H1 (cell line): ENCODE data around the gene BTBD16. TPM values are rescaled to one million over a fixed set of nuclear protein-coding genes. Genes with fewer than 3 reads are reported as not detected.

Experiments
- CTCF ChIA-PET: fragments of 300-600 bp; sonication (Branson Sonifier 250); formaldehyde crosslinking; loops from one replicate; lab custom pipeline; 2021; ENCODE audit not compliant: partially characterized antibody; lab: Charles Lee
- POLR2A ChIA-PET: fragments of 300-600 bp; sonication (Branson Sonifier 250); formaldehyde crosslinking; loops from one replicate; lab custom pipeline; 2021; ENCODE audit warnings: inconsistent platforms; ENCODE audit not compliant: partially characterized antibody; lab: Charles Lee
- DNase-seq, 2 experiments: peaks; one replicate each; pipeline versions ENCODE4 v3.0.0 to v3.0.0-alpha.2; 2010 to 2022; ENCODE audit warnings: low spot score in 2 of 2, low read depth in 1 of 2, mixed read lengths in 1 of 2
- FAIRE-seq: peaks from 2 replicates; lab custom pipeline; 2011; peaks lifted over from hg19 to GRCh38; lab: Jason Lieb, UNC
- H2AFZ ChIP-seq: 2 replicates; pipeline ENCODE4 v1.8.1; 2012; ENCODE audit warnings: low read length, inconsistent platforms
- H2AK5ac ChIP-seq: 2 replicates; pipeline ENCODE4 v1.6.1; 2013; ENCODE audit warnings: low read depth, low read length
- H2BK120ac ChIP-seq: replicated peaks from 2 replicates; pipeline ENCODE3; 2013; ENCODE audit warnings: low read depth, low read length, inconsistent platforms
- H2BK12ac ChIP-seq: 2 replicates; pipeline ENCODE4 v1.6.1; 2013; ENCODE audit warnings: low read depth, low read length
- H2BK15ac ChIP-seq: 2 replicates; pipeline ENCODE4 v1.6.1; 2013; ENCODE audit warnings: low read length
- H2BK20ac ChIP-seq: 2 replicates; pipeline ENCODE4 v1.6.1; 2013; ENCODE audit warnings: low read length
- H2BK5ac ChIP-seq: 2 replicates; pipeline ENCODE4 v1.6.1; 2013; ENCODE audit warnings: low read depth, low read length
- H3K14ac ChIP-seq: 2 replicates; pipeline ENCODE4 v1.6.1; 2013; ENCODE audit warnings: inconsistent platforms; ENCODE audit not compliant: insufficient read length
- H3K18ac ChIP-seq: 2 replicates; pipeline ENCODE4 v1.6.1; 2013; ENCODE audit warnings: low read length; ENCODE audit errors: extremely low read depth
- H3K23ac ChIP-seq: 2 replicates; pipeline ENCODE4 v1.6.1; 2013; ENCODE audit warnings: inconsistent platforms; ENCODE audit not compliant: insufficient read length
- H3K23me2 ChIP-seq: 2 replicates; pipeline ENCODE4 v1.6.1; 2013; ENCODE audit warnings: low read depth, low read length
- H3K27ac ChIP-seq: 2 replicates; pipeline ENCODE4 v1.6.1; 2011; ENCODE audit warnings: low read depth, low read length, inconsistent platforms
- H3K27me3 ChIP-seq, 4 experiments: replicated peaks in 1 of 4; 1 replicate in 1 of 4; 2 replicates in 3 of 4; pipeline versions ENCODE4 v1.6.1 to v1.8.1; 2011 to 2013; ENCODE audit warnings: low read length in 3 of 4, mild to moderate bottlenecking in 3 of 4, inconsistent platforms in 2 of 4, mixed read lengths in 2 of 4, moderate library complexity in 1 of 4; ENCODE audit not compliant: control insufficient read depth in 3 of 4, insufficient read depth in 3 of 4; ENCODE audit errors: extremely low read depth in 1 of 4
- H3K36me3 ChIP-seq, 4 experiments: 2 replicates each; pipeline versions ENCODE4 v1.6.1 to v1.8.1; 2011 to 2013; ENCODE audit warnings: mild to moderate bottlenecking in 4 of 4, low read length in 3 of 4, moderate library complexity in 2 of 4, control low read depth in 1 of 4, inconsistent platforms in 1 of 4; ENCODE audit not compliant: insufficient read depth in 4 of 4, control insufficient read depth in 2 of 4
- H3K4ac ChIP-seq: replicated peaks from 2 replicates; pipeline ENCODE3; 2013; ENCODE audit warnings: low read length, low read depth, mixed read lengths, inconsistent platforms; ENCODE audit not compliant: insufficient read length
- H3K4me1 ChIP-seq, 4 experiments: replicated peaks in 1 of 4; 1 replicate in 1 of 4; 2 replicates in 3 of 4; pipeline versions ENCODE4 v1.6.1 to v1.8.1; 2011 to 2013; ENCODE audit warnings: low read length in 3 of 4, inconsistent platforms in 2 of 4, mixed read lengths in 1 of 4; ENCODE audit not compliant: insufficient read depth in 4 of 4, control insufficient read depth in 3 of 4
- H3K4me2 ChIP-seq, 2 experiments: 2 replicates each; pipeline versions ENCODE4 v1.6.1 to v1.8.1; 2011 to 2013; ENCODE audit warnings: low read depth in 2 of 2, low read length in 2 of 2, control low read depth in 1 of 2, inconsistent platforms in 1 of 2, mild to moderate bottlenecking in 1 of 2; ENCODE audit not compliant: insufficient read depth in 1 of 2
- H3K4me3 ChIP-seq, 4 experiments: fragments of 200-600, 300-600 bp in 1 of 4; sonication (generic), shearing (Covaris generic), sonication (Bioruptor Twin) in 1 of 4; 2 replicates each; pipeline versions ENCODE4 v1.5.1 to v1.8.1; 2011 to 2016; ENCODE audit warnings: low read length in 4 of 4, low read depth in 3 of 4, control low read depth in 2 of 4, inconsistent platforms in 2 of 4, mild to moderate bottlenecking in 2 of 4, mixed read lengths in 1 of 4, moderate library complexity in 1 of 4; ENCODE audit not compliant: insufficient read depth in 2 of 4; ENCODE audit errors: extremely low read depth in 1 of 4
- H3K56ac ChIP-seq: replicated peaks from 2 replicates; pipeline ENCODE3; 2013; ENCODE audit warnings: low read depth, mild to moderate bottlenecking, mixed read lengths, low read length, inconsistent platforms; ENCODE audit not compliant: insufficient read length
- H3K79me1 ChIP-seq: 2 replicates; pipeline ENCODE4 v1.6.1; 2013; ENCODE audit warnings: low read depth, low read length, control low read depth
- H3K79me2 ChIP-seq, 2 experiments: 2 replicates each; pipeline versions ENCODE4 v1.6.1 to v1.8.1; 2012 to 2013; ENCODE audit warnings: low read length in 2 of 2, mild to moderate bottlenecking in 2 of 2, inconsistent platforms in 1 of 2; ENCODE audit not compliant: insufficient read depth in 2 of 2, control insufficient read depth in 1 of 2
- H3K9ac ChIP-seq, 4 experiments: replicated peaks in 1 of 4; 1 replicate in 1 of 4; 2 replicates in 3 of 4; pipeline versions ENCODE4 v1.6.1 to v1.8.1; 2011 to 2013; ENCODE audit warnings: low read depth in 3 of 4, low read length in 3 of 4, control low read depth in 2 of 4, mild to moderate bottlenecking in 2 of 4, moderate library complexity in 2 of 4, inconsistent platforms in 1 of 4; ENCODE audit errors: extremely low read depth in 1 of 4
- H3K9me3 ChIP-seq, 2 experiments: 2 replicates each; pipeline versions ENCODE4 v1.6.1 to v1.8.1; 2012 to 2013; ENCODE audit warnings: mild to moderate bottlenecking in 2 of 2, moderate library complexity in 2 of 2, control low read depth in 1 of 2, inconsistent platforms in 1 of 2, low read depth in 1 of 2, low read length in 1 of 2, mixed read lengths in 1 of 2; ENCODE audit not compliant: insufficient read depth in 2 of 2
- H4K20me1 ChIP-seq, 2 experiments: replicated peaks in 1 of 2; 2 replicates each; pipeline versions ENCODE3 to v1.8.1; 2011 to 2013; ENCODE audit warnings: inconsistent platforms in 2 of 2, low read length in 2 of 2, mild to moderate bottlenecking in 1 of 2; ENCODE audit not compliant: insufficient read depth in 2 of 2, control insufficient read depth in 1 of 2
- H4K5ac ChIP-seq: 2 replicates; pipeline ENCODE4 v1.6.1; 2013; ENCODE audit warnings: low read length, low read depth, mixed read lengths, inconsistent platforms; ENCODE audit not compliant: insufficient read length
- H4K8ac ChIP-seq: 2 replicates; pipeline ENCODE4 v1.8.0; 2013; ENCODE audit warnings: mild to moderate bottlenecking, moderate library complexity, low read length, inconsistent platforms; ENCODE audit not compliant: insufficient read depth; ENCODE audit errors: extremely low read depth
- H4K91ac ChIP-seq: replicated peaks from 2 replicates; pipeline ENCODE3; 2013; ENCODE audit warnings: low read length, mixed read lengths, inconsistent platforms; ENCODE audit not compliant: insufficient read length
- BACH1 ChIP-seq: IDR thresholded peaks from 2 replicates; pipeline ENCODE4 v1.6.1; 2012; ENCODE audit warnings: low read length, improper control_type of control experiment
- BCL11A ChIP-seq, 2 experiments: IDR thresholded peaks; one replicate each; pipeline ENCODE4 v1.6.1; 2011; ENCODE audit warnings: low read depth in 2 of 2, low read length in 2 of 2, mild to moderate bottlenecking in 2 of 2
- CHD2 ChIP-seq: IDR thresholded peaks from 2 replicates; pipeline ENCODE4 v1.6.1; 2012; ENCODE audit warnings: low read length, improper control_type of control experiment
- GABPA ChIP-seq: IDR thresholded peaks from 2 replicates; pipeline ENCODE4 v1.6.1; 2011; ENCODE audit warnings: mild to moderate bottlenecking, low read length, moderate library complexity, borderline replicate concordance; ENCODE audit not compliant: insufficient read depth
- JUN ChIP-seq: IDR thresholded peaks from 2 replicates; pipeline ENCODE4 v1.6.1; 2011; ENCODE audit warnings: low read depth, mild to moderate bottlenecking, improper control_type of control experiment, low read length
- NRF1 ChIP-seq: IDR thresholded peaks from 2 replicates; pipeline ENCODE4 v1.6.1; 2011; ENCODE audit warnings: mild to moderate bottlenecking, low read depth, low read length, improper control_type of control experiment
- RBBP5 ChIP-seq: IDR thresholded peaks from 2 replicates; pipeline ENCODE4 v1.7.1; 2012; ENCODE audit warnings: low read depth, mild to moderate bottlenecking, inconsistent platforms, low read length, moderate library complexity, borderline replicate concordance
- TAF7 ChIP-seq: optimal IDR thresholded peaks from 2 replicates; pipeline ENCODE3; 2011; ENCODE audit warnings: low read depth, mild to moderate bottlenecking, inconsistent platforms, low read length, moderate library complexity, borderline replicate concordance
- TEAD4 ChIP-seq: IDR thresholded peaks from 2 replicates; pipeline ENCODE4 v1.6.1; 2012; ENCODE audit warnings: low read depth, low read length, inconsistent platforms, mixed read lengths
- ZNF274 ChIP-seq: IDR thresholded peaks from 2 replicates; pipeline ENCODE4 v1.7.0; 2012; ENCODE audit warnings: low read length, borderline replicate concordance; ENCODE audit errors: extremely low read depth
- WGBS, 2 experiments: shearing (Covaris generic) in 1 of 2; methylation state at CpG; one replicate each; pipeline versions ENCODE4 v1.1.6 to v1.1.7; 2013 to 2015; ENCODE audit warnings: low lambda C conversion rate in 2 of 2, mixed read lengths in 2 of 2, inconsistent platforms in 1 of 2, low coverage in 1 of 2, missing lambda C conversion rate in 1 of 2; ENCODE audit not compliant: insufficient replicate concordance in 2 of 2, insufficient coverage in 1 of 2, insufficient read length in 1 of 2; ENCODE audit errors: extremely low coverage in 1 of 2, missing lambda C conversion rate in 1 of 2; 5-methylcytosine and 5-hydroxymethylcytosine counted together
- polyA plus RNA-seq, 7 experiments: library from polyadenylated mRNA; depleted of rRNA in 3 of 7; stranded (reverse) in 5 of 7; unstranded in 2 of 7; fragments of >200 nt in 5 of 7; fragments of 200-250 nt in 2 of 7; gene quantifications; 1 replicate in 5 of 7; 2 replicates in 1 of 7; 4 replicates in 1 of 7; pipeline versions ENCODE4 v1.2.1 to v1.2.3, GENCODE V29; 2011 to 2013; ENCODE audit warnings: missing spikeins in 2 of 7, mixed read lengths in 2 of 7
- total RNA-seq: library from RNA; stranded (reverse); fragmentation: NEBNext Ultra II Directional; extraction: Animal tissue kit (Norgen Biotek cat#: 25700); gene quantifications from 2 replicates; pipeline ENCODE4 v1.2.1, GENCODE V29; 2021

Gene BTBD16
- total and polyA plus RNA-seq, 2 of the 8 experiments (the other 6 are each of a cell fraction or from before 2014, with no cell fraction given), result 0.05 TPM; not detected in 1

DNA sequence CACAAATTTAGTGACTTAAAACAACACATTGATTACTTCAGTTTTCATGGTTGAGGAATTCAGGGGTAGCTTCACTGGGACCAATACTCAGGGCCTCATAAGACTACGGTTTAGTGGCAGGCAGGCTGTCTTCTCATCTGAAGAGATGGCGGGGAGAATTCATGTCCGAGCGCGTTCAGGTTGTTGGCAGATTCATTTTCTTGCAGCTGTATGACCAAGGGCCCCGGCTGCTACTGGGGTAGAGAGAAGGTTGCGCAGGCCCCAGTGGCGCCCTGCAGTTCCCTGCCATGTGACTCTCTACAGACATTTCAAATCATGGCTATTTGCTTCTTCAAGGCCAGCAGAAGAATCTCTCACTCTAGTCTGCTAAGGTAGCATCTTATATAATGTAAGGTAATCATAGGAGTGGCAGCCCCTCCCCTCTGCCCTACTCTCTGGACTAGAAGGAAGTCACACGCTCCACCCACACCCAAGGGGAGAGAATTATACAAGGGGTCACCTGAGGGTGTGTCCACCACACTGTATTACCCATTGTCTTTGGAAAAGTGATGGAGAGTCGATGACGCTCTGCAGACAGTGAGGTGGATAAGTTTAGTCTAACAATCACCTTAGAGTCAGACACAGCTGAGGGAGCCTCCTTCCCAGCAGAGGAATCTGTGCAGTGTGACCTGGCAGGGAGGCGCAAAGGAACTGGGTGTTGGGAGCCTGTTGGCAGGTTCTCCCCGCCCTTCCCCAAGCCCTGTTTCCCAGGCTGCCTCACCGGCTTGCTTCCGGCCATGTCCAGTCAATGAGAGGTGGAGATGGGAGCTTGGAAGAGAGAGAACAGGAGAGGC is 67.7 kb downstream of the BTBD16 start:
- H3K79me1 ChIP-seq, result no peaks in the 10 kb centered on the region
- H3K27me3 ChIP-seq, result no peaks in the 10 kb centered on the region
- POLR2A ChIA-PET, result interaction anchor here (1.2 kb wide), 1 partner anchor 36 kb away, joined by 3 read pairs; the partner anchor contains the start of gene PLEKHA1
- CTCF ChIA-PET, result interaction anchor here (0.6 to 2.4 kb wide), 7 partner anchors 10 to 284 kb away, joined by 3 to 8 read pairs (median 3); no protein-coding TSS in a partner anchor
- no peak overlapping the region for H2AFZ ChIP-seq
- WGBS, 2 experiments, result 93% methylated on average over 15 of the region's 15 CpGs; no CpG with 5 or more reads in 1 of the 2 experiments
- H3K4me2 ChIP-seq, result no peak overlapping the region
- no peak overlapping the region for H3K9ac ChIP-seq
- no peak overlapping the region for H3K4me3 ChIP-seq
- no peak overlapping the region for H2BK12ac ChIP-seq
- H3K4ac ChIP-seq, result no peak overlapping the region
- no peak overlapping the region for H2BK15ac ChIP-seq
- H2BK120ac ChIP-seq, result no peak overlapping the region
- H3K56ac ChIP-seq, result no peak overlapping the region
- FAIRE-seq, result no peak
- no peaks in the 10 kb centered on the region for H3K79me2 ChIP-seq
- no peak overlapping the region for H3K14ac ChIP-seq
- H3K18ac ChIP-seq, result peak overlapping the region; percentile 48; the same call in 1 of the 2 replicates
- DNase-seq, result no peak
- H2AK5ac ChIP-seq, result no peak overlapping the region
- H4K20me1 ChIP-seq, result no peaks in the 10 kb centered on the region
- 0 out of 2 replicates have a peak overlapping the region, but pooled peaks have one; percentile 9 for H2BK20ac ChIP-seq
- no peak overlapping the region for H4K5ac ChIP-seq
- no peaks in the 10 kb centered on the region for H3K36me3 ChIP-seq
- H3K9me3 ChIP-seq, result no peaks in the 10 kb centered on the region
- no peak overlapping the region for H2BK5ac ChIP-seq
- H4K91ac ChIP-seq, result no peak overlapping the region
- no peak overlapping the region for H3K23ac ChIP-seq
- H3K27ac ChIP-seq, result no peak overlapping the region
- no peak overlapping the region; the same call in 1 of the 2 replicates for H4K8ac ChIP-seq
- no peaks in the 10 kb centered on the region for H3K23me2 ChIP-seq
- H3K4me1 ChIP-seq, result peaks cover 2 to 10% (median 8%) of the 10 kb centered on the region in 4 experiments; a peak in 6 of 7 replicates
- no peak for TF ChIP-seq BACH1
- TF ChIP-seq BCL11A (IDR thresholded peaks at IDR 0.05; ENCODE audit: low read depth in 2 of 2, low read length in 2 of 2), result no peak
- no peak for TF ChIP-seq TEAD4
- no peak for TF ChIP-seq JUN
- TF ChIP-seq ZNF274, result no peak
- TF ChIP-seq GABPA, result no peak
- TF ChIP-seq NRF1, result no peak
- no peak for TF ChIP-seq TAF7
- TF ChIP-seq RBBP5, result no peak
- no peak for TF ChIP-seq CHD2
